Occipital lobe (tissue), 2 donors: ENCODE measurements around the gene ESRP2. TPM values are rescaled to one million over a fixed set of nuclear protein-coding genes. Genes with fewer than 3 reads are reported as not detected.
A peak's percentile ranks its signal among the peaks of the same experiment; 100 is the strongest.

Experiments used
- DNase-seq: peaks from one replicate; lab custom pipeline; 2025; lab: John Stamatoyannopoulos, UW
- total RNA-seq: library from RNA; depleted of rRNA; stranded (reverse); fragments of >200 nt; gene quantifications from one replicate; pipeline ENCODE4 v1.2.3, GENCODE V29; 2014

ESRP2 gene
- total RNA-seq, 1 donor from 2014 or later: not detected

DNA sequence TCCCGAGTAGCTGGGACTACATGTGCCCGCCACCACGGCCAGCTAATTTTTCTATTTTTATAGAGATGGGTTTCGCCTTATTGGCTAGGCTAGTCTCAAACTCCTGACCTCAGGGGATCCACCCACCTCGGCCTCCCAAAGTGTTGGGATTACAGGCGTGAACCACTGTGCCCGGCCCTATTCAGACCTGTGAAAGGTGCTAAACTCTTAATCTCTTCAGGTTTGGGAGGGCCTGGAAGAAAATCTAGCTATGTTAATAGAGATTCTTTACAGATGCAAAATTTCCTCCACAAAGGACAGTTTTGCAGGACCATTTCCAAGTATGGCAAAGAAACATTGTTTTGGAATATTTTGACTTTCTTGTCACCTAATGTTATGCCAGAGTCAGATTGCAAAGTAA, 6.2 kb upstream of the ESRP2 start:
- DNase-seq: no peak

DNA sequence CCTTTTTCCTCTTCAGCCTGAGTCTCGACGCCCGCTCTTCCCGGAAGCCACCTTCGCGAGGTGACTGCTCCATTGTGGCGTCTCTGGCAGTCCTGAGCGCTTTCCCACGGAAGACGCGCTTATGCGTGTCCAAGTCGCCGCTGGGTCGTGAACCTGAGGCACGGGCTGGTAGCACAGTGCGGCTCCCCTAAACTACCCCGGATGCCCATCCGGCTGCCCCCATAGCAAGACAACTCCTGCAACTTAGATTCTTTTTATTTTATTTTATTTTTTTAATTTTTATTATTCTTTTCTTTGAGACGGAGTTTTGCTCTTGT, 2.1 kb upstream of the ESRP2 start:
- DNase-seq: no peak

DNA sequence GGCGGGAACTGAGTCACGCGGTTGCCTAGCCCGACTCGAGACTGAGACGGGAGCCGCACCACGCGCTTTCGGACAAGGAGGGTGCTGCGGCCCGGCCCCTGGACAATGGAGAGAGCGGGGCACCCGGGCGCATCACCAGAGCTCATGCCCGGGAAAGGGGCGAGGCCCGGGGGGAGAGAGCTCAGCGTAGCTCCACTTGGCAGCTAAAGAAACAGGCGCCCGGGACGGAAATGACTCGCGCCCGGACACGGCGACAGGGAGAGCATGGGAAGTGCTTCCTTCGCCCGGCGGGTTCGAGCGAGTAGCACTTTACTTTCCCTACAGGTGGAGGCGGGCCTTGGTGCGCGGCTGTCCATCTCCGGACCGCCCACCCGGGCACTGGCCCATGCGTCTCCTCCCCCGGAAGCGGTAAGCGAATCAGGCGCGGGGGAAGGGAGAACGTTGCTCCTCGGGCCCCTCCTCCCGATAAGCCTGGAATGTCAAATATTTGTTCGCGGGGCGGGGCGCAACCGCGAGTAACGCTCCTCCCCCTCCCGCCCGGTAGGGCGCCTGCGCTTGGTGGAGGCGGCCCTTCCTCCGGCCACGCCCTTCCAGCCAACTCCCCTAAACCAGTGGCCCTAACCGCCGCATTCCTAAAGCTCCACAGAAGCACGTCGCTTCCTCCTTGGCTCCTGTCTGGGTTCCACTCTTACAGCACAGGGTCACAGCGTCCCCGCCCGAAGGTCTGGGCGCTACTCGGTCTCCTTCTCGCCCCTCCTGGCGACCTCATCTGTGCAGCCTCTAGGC, 1.5 kb upstream of the ESRP2 start:
- peak; percentile 97 for DNase-seq

DNA sequence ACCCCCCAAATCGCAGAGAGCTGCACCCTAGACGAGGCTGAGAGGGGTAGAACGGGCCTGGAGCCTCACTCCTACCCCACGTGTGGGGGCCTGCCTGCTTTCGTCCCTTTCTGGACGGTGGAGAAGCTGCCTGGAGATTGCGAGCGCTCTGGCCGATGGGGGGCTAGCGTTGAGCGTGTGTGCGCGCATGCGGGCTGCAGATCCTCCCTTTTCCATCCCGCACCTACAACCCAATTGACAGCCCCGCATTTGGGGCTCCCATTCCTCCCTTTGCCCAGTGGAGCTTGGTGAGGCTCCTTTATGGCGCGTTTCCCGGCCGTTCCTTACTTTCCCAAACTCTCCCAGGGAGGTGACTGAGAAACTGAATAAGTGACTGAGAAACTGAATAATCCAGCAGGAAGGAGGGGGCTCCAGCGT, 907 bp upstream of the ESRP2 start:
- DNase-seq: no peak

DNA sequence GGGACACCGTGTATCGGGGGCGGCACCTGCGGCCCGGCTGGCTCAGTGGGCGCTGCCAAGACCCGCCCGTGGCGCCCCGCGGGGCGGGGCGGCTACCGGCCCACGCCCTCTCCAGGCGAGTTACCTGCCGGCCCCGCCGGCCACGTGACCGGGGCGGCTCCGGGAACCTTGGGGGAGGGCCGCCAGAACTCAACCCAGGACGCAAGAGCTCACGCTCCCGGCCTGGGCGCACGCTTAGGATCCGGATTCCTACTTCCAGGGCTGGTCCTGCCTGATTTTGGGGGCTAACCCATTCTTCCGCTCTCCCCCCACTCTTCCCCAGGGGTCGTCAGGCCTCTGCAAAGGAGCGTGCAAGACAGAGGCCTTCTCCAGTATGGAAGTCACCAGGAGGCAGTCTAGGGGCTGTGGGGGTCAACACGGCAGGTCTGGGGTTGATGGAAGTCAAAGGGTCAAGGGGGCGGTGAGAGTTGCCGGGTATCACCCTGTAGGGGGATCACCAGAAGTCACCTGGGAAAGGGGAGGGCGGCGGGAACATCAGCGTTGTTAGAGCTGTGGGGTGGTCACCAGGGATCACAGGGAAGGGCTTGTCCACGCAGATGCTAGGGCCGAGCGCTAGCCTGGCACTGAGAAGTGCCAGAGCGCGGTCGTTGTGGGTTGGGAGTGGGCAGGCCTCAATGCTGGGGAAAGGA, 354 bp upstream of the ESRP2 start:
- no peak for DNase-seq

DNA sequence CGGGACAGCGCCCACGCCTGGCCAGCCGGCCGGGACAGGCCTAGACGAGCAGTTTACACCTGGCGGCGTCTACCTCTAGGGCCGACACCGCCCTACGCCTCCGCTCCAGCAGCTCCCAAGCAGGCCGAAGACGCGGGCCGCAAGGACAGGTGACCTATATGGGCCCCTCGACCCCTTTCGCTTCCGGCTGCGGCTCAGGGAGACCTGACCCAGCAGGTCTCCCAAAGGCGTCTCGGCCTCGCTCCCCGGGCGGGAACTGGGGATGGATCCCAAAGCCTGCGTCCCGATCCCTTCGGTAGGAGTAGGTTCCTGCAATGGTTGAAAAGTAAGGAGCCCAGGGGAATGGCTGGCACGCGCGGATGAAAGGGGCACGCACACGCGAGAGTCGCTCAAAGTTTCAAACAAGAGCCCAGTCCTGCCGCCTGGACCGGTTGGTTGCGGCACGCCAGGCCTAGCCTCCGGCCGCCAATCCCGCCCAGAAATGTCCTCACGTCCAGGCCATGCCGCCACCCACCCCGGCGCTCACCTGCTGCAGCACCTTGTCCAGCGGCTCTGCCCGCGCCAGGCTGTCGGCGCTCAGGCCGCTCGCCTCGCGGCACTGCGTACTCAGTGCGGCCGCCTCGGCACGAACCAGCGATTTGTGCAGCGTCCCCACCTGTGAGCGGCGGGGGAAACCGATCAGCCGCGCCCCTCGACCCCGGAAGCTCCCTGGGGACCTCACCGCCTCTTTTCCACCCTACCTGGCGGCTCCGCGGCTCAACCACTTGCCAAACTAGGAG, 630 bp downstream of the ESRP2 start:
- no peak for DNase-seq

DNA sequence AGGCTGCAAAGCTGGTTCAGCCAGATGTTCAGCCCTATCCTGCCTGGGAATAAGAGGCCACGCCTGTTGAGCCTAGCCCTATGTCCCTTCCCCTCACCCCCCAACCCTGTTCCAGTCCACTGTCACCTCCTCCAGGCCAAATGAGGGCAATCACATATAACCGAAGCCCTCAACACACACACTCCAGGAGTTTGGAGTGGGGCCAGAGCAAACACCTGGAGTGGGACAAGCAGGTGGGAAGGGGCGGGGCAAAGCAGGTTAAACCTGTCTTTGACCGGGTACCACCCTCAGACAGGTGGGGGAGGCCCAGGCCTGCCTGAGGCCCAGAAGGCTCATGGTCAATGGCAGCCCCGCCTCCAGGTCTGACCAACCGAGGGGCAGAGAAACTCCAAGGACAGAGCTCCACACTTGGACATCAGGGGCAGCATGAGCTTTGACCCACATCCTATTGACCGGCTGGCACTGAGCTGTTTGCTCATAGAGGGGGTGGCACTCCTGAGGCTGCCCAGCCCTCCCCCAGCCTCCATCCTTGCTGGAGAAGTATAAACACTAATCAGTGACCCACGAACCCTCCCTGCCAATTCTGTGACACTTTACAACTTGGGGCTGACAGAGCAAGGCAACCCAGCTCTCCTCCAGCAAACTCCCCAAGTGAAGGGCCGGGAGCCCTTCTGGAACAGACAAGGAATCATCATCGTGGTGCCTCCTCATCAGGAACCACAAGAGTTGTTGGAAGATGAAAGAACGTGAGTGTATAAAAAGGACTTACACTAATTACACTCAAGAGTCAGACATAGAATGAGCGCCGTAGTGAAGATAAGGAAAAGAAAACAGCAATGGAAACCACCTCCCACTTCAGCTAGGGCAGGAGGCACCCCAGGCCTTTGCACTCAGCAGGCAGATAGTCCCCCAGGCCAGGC, 1.5 kb downstream of the ESRP2 start:
- DNase-seq: no peak

DNA sequence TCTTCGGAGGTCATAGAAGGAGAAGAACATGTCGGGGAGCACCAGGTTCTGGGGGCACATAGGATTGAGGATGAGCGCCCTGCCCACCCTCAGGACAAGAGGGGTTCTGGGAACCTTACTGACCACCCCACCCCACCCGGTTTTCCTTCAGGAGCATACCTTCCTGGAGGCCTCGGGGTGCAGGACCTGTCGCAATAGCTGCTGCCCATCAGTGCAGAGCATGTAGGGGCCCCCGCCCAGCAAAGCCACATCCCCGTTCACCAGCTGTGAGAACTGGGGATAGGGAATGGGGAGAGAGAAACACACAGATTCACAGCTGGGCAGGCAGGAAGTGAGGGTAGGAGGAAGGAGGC, 2.1 kb downstream of the ESRP2 start:
- DNase-seq: no peak

DNA sequence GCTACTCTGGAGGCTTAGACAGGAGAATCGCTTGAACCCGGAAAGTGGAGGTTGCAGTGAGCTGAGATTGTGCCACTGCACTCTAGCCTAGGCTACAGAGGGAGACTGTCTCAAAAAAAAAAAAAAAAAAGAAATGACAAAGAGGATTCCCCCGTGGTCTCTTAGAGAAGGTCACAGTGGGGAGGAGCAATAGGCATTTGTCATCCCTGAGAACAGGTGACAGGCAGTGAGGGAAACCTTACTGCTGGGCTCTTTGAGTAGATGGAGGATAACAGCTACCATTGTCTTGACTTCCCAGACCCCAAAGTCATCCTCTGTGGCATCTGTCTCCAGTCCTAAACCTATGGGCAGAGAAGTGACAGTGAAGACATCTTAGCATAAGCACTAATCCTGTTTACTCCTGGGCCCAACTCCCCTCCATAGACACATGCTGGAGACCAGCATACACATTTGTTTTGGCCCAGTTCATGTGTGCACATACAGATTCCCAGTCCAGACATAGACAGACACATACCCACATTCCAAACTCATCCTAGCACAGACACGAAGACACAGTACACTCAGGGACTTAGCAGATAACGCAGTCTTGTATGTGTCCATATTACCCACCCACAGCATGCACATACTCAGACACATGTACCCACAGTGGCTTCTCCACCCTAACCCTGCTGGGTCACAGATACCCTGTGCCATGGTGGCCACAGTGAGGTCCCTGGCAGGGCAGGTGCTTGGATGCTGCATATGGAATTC, 2.7 kb downstream of the ESRP2 start:
- DNase-seq: no peak

DNA sequence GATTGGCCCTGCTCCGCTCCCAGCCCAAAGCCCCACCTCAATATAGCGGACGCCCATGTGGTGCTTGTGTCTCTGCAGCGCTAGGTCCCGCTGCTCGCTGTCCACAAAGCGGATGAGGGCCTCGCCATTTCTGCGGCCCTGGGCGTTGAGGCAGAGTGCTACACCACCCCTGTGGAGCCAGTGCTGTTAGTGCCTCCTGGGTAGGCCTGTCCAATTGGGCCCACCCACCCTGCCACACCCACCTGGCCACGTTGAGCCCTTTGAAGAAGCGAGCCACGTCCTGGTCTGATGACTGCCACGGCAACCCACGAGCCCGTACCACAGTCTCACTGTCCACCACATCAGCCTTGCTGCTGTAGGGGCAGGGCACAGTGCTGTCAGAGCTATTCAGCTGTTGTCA, 3.6 kb downstream of the ESRP2 start:
- no peak for DNase-seq

DNA sequence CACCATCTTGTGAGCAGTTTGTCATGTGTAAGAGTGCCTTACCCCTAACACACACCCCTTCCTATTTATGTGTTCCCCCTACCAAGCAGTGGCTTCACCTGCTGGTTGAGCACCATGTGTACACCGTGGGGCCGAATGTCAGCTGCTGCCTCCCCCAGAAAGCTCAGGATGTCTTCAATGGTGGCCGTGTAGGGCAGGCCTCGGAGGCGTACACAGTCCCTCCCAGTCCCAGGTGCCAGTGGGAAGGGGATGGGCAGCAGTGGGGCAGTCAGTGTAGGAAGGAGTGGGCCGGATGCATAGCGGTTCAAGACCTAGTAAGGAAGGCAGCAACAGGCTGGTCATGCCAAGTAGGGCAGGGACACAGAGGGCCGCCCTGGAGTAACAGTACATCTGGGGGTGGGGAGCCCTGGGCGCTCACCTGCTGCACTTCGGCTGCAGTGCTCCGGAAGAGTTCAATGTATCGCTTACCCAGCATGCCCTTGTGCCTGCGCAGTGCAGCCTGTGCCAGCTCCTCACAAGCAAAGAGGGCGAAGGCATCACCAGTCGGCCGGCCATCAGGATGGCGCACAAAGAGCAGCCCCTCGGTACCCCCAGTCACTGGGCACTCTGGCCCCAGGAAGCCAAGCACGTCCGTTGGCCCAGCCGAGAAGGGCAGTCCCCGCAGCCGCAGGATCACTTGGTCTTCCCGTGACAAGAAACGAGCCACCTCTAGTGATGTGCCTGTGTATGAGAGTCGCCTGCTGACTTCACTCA, 4.4 kb downstream of the ESRP2 start:
- no peak for DNase-seq

DNA sequence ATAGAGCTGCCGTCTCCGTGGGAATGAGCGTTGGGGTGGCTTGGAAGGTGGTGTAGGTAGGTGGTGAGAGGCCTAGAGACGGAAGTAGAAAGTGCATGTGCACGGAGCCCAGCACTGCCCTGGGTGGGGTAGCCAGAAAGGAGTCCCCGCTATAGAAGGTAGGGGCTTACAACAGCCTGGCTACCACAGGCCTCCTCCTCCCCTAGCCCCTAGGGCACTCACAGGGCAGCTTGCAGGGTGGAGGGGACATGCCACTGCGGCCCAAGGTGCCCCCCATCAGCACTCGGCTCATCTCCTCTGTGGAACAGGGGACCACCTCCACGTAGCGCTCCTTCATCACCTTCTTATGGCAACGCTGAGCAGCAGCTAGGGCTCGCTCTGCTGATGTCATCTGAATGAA, 5.0 kb downstream of the ESRP2 start:
- DNase-seq: no peak

DNA sequence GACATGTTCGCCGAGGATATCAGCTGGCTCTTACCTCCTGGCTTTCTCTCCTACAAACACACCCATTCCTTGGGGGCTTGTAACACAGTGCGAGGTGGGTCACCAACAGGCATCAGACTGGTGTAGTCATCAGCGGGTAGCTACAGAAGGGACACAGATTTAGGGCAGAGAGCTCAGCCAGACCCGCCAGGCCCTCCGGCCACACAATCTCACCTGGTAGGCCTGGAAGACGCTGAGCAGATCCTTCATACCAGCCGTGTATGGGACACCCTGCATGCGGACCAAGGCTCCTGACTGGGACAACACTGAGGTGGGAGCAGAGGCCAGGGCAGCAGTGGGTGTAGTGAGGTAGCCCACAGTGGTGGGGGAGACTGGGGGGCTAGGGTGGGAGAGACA, 5.8 kb downstream of the ESRP2 start:
- no peak for DNase-seq

DNA sequence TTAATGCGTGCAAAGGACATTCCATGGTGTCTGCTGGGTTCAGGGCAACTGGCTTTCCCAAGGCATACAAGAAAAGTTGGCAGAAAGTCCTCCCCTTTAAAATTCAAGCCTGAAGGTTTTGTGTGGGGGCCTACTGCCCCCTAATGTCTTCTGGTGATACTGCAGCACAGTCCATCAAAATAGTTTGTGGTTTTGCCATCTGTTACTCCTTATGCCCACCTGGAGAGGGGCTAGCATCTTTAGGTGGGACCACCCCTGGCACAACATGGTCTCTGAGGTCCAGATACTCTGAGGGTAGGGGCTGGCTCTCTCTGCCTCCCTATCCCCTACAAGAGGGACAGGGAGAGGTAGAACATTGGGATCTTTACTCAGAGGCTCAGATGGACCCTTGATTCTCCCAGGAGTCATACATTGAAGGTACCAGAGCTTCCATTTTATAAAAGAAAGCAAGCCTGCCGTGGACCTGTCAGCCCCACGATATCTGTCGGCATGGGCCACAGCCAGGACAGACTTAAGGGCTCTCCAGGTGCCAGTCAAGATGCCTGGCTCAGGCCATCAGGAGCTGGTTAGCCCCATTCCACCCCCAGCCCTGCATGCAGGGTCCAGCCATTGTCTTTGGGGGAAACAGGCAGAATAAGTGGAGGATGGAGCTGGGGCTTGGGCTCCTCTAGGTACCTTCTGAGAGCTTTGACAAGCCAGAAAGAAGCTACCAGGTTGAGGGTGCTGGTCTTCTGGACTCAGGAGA, 6.3 kb downstream of the ESRP2 start:
- no peak for DNase-seq

DNA sequence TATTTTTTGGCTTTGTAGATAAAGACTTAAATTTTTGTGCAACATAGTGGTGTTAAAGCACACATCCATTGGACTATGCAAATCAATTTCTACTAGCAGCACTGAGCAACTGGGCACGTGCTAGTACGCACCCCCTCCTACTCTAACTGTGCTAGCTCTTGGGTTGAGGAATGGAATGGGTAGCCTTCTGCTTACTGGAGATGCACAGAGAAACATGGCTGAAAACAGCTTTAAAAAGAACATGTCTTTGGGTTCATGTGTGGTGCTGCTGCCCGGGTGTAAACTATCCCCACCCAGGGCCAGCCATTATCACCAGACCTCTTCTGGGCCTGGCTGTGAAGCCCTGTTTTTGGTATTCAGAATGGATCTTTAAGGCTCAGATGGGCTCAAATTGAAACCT, 7.3 kb downstream of the ESRP2 start:
- DNase-seq: no peak

DNA sequence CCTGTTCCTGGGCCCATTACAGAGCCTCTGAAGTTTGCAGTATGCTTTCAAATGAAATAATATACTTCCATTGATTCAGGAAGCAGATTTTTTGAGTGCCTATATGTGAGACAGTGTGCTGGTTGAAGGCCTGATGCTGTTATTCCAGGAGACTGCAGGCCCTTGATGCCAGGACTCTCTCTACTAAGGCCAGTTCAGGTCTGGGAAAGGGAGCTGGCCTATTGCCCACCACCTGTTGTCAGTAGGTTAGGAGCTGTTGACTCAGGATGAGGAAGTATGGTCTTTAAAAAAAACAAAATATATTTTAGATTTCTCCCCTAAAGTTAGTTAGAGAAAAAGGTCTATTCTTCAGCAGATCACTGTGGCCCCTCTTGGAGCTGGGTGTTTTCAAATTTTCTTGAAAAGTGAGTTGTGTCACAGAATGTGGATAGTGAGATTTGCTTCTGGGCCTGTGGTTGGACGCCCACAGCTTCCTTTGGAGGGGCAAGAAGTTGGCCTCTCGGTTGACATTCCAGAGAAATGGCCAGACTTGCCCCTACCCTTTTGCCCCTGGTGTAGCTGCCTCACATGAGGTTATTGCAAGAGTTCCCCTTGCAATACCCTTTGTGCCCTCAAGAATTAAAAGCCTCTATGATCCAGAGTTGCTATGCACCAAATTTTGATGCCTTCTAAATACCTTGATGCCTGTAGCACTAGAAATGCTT, 7.9 kb downstream of the ESRP2 start:
- DNase-seq: no peak

DNA sequence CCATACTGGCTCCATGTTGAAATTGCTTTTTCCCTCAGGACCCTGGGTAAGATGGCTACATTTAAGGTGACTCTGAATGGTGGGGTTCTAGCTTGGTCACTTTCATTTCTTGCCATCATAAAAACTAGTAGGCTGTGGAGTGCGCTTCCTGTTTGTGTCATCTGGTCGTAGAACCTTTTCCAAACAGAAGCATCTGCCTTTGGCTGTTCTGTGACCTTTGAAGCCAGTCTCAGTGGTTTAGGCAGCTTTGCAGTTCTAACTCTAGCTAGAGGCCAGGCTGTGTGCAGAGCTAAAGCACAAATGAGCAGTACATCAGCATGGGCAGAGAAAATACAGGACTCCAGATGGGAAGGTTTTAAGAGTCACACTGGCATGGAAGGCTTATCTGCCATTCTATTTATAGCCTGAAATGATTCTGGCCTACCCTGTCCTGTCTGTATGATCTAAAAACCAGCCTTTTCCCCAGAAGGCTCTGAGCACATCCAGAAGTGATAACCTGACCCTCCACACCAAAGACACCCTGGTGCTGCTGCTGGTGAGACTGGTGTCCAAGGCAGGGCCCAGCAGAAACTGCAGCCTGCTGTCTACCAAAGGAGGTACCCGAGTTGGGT, 8.6 kb downstream of the ESRP2 start:
- DNase-seq: no peak

DNA sequence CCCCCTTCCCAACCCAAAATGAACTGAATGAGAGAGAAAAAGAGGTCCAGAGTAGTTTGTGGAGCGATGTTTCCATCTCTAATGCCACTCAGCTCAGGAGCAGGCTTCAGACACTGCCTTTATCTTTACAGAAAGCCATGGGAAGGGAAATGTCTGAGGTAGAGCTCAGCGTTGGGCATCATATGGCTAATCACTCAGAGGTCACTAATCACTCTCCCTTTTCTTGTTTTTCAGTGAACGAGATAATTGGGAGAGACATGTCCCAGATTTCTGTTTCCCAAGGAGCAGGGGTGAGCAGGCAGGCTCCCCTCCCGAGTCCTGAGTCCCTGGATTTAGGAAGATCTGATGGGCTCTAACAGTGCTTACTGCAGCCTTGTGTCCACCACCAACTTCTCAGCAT, 9.8 kb downstream of the ESRP2 start:
- no peak for DNase-seq
